Measurements from ENCODE around the gene C12orf50.

C12orf50 gene

DNA sequence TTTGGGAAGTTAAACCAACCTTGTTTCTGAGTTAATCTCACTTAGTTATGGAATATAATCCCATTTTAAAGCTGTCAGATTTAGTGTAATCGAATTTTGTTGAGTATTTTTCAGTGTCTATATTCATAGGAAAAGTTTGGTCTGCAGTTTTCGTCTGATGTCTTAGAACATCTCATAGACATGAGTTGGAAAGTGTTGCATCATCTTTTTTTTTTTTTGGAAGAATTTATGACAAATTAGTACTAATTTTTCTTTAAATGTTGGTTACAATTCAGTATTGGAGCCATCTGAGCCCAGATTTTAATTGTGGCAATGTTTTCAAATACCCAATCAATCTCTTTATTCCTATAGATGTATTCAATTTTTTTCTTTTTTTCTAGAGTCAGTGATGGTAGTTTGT, 27.9 kb downstream of the C12orf50 start:
- in situ Hi-C loops (cut with HindIII; ENCODE audit: low sequenced_read_pairs): no loop called here
- DNase-seq (ENCODE audit: low read depth): no peak
- TF ChIP-seq, protein P1, sequence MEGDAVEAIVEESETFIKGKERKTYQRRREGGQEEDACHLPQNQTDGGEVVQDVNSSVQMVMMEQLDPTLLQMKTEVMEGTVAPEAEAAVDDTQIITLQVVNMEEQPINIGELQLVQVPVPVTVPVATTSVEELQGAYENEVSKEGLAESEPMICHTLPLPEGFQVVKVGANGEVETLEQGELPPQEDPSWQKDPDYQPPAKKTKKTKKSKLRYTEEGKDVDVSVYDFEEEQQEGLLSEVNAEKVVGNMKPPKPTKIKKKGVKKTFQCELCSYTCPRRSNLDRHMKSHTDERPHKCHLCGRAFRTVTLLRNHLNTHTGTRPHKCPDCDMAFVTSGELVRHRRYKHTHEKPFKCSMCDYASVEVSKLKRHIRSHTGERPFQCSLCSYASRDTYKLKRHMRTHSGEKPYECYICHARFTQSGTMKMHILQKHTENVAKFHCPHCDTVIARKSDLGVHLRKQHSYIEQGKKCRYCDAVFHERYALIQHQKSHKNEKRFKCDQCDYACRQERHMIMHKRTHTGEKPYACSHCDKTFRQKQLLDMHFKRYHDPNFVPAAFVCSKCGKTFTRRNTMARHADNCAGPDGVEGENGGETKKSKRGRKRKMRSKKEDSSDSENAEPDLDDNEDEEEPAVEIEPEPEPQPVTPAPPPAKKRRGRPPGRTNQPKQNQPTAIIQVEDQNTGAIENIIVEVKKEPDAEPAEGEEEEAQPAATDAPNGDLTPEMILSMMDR (IDR thresholded peaks at IDR 0.05; ENCODE audit: low read depth, low read length, missing control alignments): no peak
- no peak overlapping the region for H3K4me3 ChIP-seq (ENCODE audit: low read depth, low read length)

DNA sequence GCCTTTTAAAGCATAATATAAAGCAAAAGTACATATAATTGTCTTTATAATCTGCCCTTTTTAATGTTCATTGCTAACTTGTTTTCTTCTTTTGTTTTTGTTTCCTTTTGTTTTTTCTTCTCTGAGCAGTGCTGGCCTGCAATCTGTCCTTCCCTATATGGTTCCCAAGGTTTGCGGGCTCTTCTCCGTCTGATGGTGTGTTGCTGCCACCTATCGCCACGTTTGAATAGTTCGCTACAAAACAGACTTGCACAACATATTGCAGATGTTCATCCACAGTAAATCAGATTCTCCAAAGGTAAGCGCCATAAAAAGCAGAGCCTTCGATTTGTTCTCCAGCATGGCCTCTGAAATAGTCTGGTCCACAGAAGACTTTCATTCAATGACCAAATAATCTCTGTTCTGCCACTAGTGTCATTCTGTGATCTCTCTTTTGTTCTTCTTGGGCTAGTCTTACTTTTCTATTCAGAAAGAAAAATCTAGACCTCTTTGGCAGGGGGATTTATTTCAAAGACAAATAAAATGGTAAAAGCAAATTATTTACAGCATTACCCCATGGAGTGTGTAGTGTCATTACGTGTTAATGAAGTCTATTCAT, 33.5 kb downstream of the C12orf50 start:
- in situ Hi-C loops (cut with HindIII; ENCODE audit: low sequenced_read_pairs): no loop called here
- DNase-seq (ENCODE audit: low read depth): peak; percentile 66

DNA sequence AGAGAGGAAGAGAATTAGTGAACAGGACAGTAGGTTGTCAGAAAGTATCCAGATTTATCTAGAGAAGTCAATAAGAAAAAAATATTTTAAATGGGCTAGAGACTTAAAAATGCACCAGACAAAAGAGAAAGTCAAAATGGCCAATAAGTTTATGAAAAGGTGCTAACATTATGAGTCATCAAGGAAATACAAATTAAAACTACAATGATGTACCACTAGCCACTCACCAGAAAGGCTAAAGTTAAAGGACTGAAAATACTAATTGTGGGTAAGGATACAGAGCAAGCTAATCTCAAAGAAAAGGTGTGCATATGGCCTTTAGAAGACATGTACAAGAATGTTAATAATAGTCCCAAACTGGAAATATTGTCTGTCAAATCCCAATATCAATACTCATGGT, 37.7 kb downstream of the C12orf50 start:
- in situ Hi-C loops (cut with HindIII; ENCODE audit: low sequenced_read_pairs): no loop called here

More for the DNA sequence above, 33.5 kb downstream of the C12orf50 start:
- TF ChIP-seq, protein P1 (IDR thresholded peaks at IDR 0.05; ENCODE audit: low read depth, low read length, missing control alignments): peak; percentile 81
- H3K4me3 ChIP-seq (ENCODE audit: low read depth, low read length): no peak overlapping the region

DNA sequence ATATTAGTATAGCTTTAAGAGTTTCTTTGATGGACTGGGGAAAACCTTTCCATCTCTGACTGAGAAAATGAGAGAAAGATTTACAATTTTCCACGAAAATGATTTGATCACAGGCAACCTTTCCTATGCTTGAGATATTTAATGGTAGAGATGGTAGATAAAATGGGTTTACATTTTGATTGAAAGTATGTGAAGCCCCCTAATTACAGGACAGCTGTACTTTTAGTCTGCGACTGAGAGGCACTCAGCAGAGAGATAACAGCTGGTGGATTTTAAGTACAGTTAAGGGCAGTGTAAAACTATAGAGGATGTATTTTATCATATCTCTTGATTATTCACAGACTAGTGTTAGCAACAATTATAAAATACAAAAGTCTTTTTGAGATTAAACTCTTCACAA, 40.7 kb downstream of the C12orf50 start:
- no peak overlapping the region for H3K4me3 ChIP-seq (ENCODE audit: low read depth, low read length)
- TF ChIP-seq, protein P1 (IDR thresholded peaks at IDR 0.05; ENCODE audit: low read depth, low read length, missing control alignments): no peak
- DNase-seq (ENCODE audit: low read depth): no peak
- in situ Hi-C loops (cut with HindIII; ENCODE audit: low sequenced_read_pairs): no loop called here

More for the DNA sequence above, 37.7 kb downstream of the C12orf50 start:
- no peak overlapping the region for H3K4me3 ChIP-seq (ENCODE audit: low read depth, low read length)
- no peak for DNase-seq (ENCODE audit: low read depth)
- TF ChIP-seq, protein P1 (IDR thresholded peaks at IDR 0.05; ENCODE audit: low read depth, low read length, missing control alignments): no peak

DNA sequence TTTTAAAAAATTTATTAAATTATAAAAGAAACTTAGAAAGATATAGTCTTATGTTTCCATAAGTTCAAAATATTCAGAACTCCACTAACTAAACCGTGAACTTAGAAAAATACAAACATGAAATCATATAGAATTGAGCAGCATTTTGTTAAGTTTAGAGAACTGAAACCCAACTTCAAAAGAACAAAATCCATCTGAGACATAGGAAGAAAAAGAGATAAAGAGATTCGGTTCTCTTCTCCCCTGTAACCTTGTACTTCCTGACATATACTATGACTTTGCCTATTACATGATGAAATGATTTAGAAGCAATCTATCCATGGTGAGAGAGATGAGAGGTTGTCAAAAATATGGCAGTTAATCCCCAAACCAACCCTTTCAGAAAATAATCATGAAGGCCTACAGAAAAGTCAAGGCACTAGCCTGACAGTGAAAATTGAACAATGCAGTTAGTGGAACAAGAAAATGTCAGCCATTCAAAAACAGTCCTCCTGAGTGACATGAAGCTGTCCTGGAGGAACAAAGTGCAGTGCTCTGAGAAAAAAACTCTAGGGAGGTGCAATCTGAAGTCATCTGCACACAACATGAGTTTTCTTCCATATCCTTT, 44.0 kb downstream of the C12orf50 start:
- TF ChIP-seq, protein P1 (IDR thresholded peaks at IDR 0.05; ENCODE audit: low read depth, low read length, missing control alignments): no peak
- DNase-seq (ENCODE audit: low read depth): no peak
- H3K4me3 ChIP-seq (ENCODE audit: low read depth, low read length): no peak overlapping the region
- in situ Hi-C loops (cut with HindIII; ENCODE audit: low sequenced_read_pairs): no loop called here

DNA sequence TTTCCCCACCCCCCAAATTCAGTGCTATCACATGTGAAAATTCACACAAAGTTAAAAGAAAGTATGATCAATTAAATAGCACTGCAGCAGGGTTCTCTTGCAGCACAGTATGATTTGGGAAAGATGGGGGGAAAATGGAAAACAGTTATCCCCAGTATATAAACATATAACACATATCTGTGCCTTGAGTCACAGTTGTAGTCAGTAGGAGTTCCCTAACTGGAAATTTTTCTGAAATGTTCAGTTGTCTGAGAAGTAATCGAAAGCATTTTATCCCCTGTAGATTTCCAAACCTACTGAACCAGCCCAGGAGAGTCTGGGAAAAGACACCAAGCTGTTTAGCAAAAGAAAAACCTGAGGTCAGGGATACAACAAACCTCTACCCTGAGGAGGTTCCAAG, 47.0 kb downstream of the C12orf50 start:
- no peak overlapping the region for H3K4me3 ChIP-seq (ENCODE audit: low read depth, low read length)
- in situ Hi-C loops (cut with HindIII; ENCODE audit: low sequenced_read_pairs): no loop called here
- TF ChIP-seq, protein P1 (IDR thresholded peaks at IDR 0.05; ENCODE audit: low read depth, low read length, missing control alignments): no peak
- peak; percentile 8 for DNase-seq (ENCODE audit: low read depth)
